Caco-2 (cell line): ENCODE results near the gene SLC7A5. TPM values are rescaled to one million over a fixed set of nuclear protein-coding genes. Genes with fewer than 3 reads are reported as not detected.
A peak's percentile ranks its signal among the peaks of the same experiment; 100 is the strongest.

Experiments used
- BruUV-seq: library from RNA; stranded (reverse); fragments of 400-500 nt; replicated peaks from 2 replicates; lab custom pipeline; 2021; lab: Mats Ljungman, UMichigan
- CTCF ChIA-PET: fragments of 300-600 bp; sonication (Branson Sonifier 250); formaldehyde crosslinking; loops from one replicate; lab custom pipeline; 2022; ENCODE audit warnings: antibody characterized with exemption; lab: Charles Lee
- POLR2A ChIA-PET: fragments of 300-600 bp; sonication (Branson Sonifier 250); formaldehyde crosslinking; loops from one replicate; lab custom pipeline; 2022; ENCODE audit warnings: antibody characterized with exemption; lab: Charles Lee
- DNase-seq, 2 experiments: peaks; one replicate each; pipeline versions ENCODE4 v3.0.0 to v3.0.0-alpha.2; 2020 to 2022
- H3K27me3 ChIP-seq: replicated peaks from 2 replicates; pipeline ENCODE4 v1.6.0; 2011; ENCODE audit warnings: low read length; ENCODE audit not compliant: control insufficient read depth, insufficient read depth
- H3K36me3 ChIP-seq: 2 replicates; pipeline ENCODE4 v1.5.1; 2011; ENCODE audit warnings: low read length; ENCODE audit not compliant: control insufficient read depth, insufficient read depth
- H3K4me1 ChIP-seq: fragments of 250-450 bp; sonication (Bioruptor Pico); 2 replicates; pipeline ENCODE4 v1.5.1; 2020; ENCODE audit warnings: mild to moderate bottlenecking
- H3K4me3 ChIP-seq: 2 replicates; pipeline ENCODE4 v1.5.1; 2011; ENCODE audit warnings: low read depth, mild to moderate bottlenecking, control low read depth, low read length
- H3K9me3 ChIP-seq: fragments of 250-450 bp; sonication (Bioruptor Pico); 2 replicates; pipeline ENCODE4 v1.5.1; 2020; ENCODE audit warnings: mild to moderate bottlenecking, moderate library complexity
- H3K27ac Mint-ChIP-seq: one replicate; pipeline ENCODE4 v1.8.0; 2022; ENCODE audit warnings: mixed read lengths; ENCODE audit not compliant: unreplicated experiment
- H3K27me3 Mint-ChIP-seq: one replicate; pipeline ENCODE4 v1.8.0; 2022; ENCODE audit warnings: mixed read lengths; ENCODE audit not compliant: insufficient read depth, unreplicated experiment
- H3K36me3 Mint-ChIP-seq: one replicate; pipeline ENCODE4 v1.8.0; 2022; ENCODE audit warnings: mild to moderate bottlenecking, mixed read lengths; ENCODE audit not compliant: insufficient read depth, unreplicated experiment
- H3K4me1 Mint-ChIP-seq: one replicate; pipeline ENCODE4 v1.8.0; 2022; ENCODE audit warnings: low read depth, mixed read lengths; ENCODE audit not compliant: unreplicated experiment
- H3K4me3 Mint-ChIP-seq: one replicate; pipeline ENCODE4 v1.8.0; 2022; ENCODE audit warnings: mild to moderate bottlenecking, moderate library complexity, mixed read lengths; ENCODE audit not compliant: unreplicated experiment
- H3K9me3 Mint-ChIP-seq: one replicate; pipeline ENCODE4 v1.8.0; 2022; ENCODE audit warnings: mixed read lengths; ENCODE audit not compliant: unreplicated experiment
- intact Hi-C: fragments of 100-400 bp; cut with micrococcal nuclease; formaldehyde crosslinking; loops from one replicate; pipeline ENCODE4 v1.10.0; 2022; ENCODE audit not compliant: unreplicated experiment
- total RNA-seq: library from RNA; stranded (reverse); gene quantifications from 2 replicates; pipeline ENCODE4 v1.2.3, GENCODE V29; 2022
- TF ChIP-seq, protein P1 (sequence below), 2 experiments: fragments of 200-600 bp in 1 of 2; IDR thresholded peaks; 1 replicate in 1 of 2; 2 replicates in 1 of 2; pipeline versions ENCODE4 v1.5.1 to v1.8.0; 2011 to 2022; ENCODE audit warnings: antibody characterized with exemption in 1 of 2, control low read depth in 1 of 2, inconsistent platforms in 1 of 2, low read depth in 1 of 2, low read length in 1 of 2, mild to moderate bottlenecking in 1 of 2, moderate library complexity in 1 of 2; ENCODE audit not compliant: insufficient read depth in 1 of 2, severe bottlenecking in 1 of 2, unreplicated experiment in 1 of 2

The SLC7A5 gene
- total RNA-seq, 1 experiment from 2014 or later = 534 TPM

DNA sequence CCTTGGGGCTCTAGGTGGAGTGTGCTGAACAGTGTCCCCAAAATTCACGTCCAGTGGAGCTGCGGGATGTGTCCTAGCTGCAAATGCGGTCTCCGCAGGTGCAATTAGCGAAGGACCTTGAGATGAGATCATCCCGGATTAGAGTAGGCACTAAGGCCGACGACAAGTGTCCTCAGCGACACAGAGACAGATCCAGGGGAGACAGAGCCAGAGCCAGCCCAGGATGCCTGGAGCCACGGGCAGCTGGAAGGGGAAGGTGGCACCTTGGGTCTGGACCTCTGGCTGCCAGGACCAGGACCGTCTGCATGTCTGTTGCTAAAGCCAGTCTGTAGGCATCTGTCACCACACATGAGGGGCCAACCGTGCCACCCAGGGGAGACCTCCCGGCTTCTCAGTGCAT lies 24.5 kb downstream of the SLC7A5 start:
- H3K9me3 ChIP-seq = no peaks in the 10 kb centered on the region
- H3K4me1 Mint-ChIP-seq = peaks cover 7% of the 10 kb centered on the region
- POLR2A ChIA-PET = no interaction called here
- TF ChIP-seq, protein P1, sequence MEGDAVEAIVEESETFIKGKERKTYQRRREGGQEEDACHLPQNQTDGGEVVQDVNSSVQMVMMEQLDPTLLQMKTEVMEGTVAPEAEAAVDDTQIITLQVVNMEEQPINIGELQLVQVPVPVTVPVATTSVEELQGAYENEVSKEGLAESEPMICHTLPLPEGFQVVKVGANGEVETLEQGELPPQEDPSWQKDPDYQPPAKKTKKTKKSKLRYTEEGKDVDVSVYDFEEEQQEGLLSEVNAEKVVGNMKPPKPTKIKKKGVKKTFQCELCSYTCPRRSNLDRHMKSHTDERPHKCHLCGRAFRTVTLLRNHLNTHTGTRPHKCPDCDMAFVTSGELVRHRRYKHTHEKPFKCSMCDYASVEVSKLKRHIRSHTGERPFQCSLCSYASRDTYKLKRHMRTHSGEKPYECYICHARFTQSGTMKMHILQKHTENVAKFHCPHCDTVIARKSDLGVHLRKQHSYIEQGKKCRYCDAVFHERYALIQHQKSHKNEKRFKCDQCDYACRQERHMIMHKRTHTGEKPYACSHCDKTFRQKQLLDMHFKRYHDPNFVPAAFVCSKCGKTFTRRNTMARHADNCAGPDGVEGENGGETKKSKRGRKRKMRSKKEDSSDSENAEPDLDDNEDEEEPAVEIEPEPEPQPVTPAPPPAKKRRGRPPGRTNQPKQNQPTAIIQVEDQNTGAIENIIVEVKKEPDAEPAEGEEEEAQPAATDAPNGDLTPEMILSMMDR (IDR thresholded peaks at IDR 0.05; ENCODE audit: insufficient read depth in 1 of 2, low read depth in 1 of 2, low read length in 1 of 2, severe bottlenecking in 1 of 2, unreplicated experiment in 1 of 2) = no peak
- CTCF ChIA-PET = no interaction called here
- no peak overlapping the region for H3K4me3 ChIP-seq
- H3K4me1 ChIP-seq = peaks cover 5% of the 10 kb centered on the region
- H3K27me3 Mint-ChIP-seq = no peaks in the 10 kb centered on the region
- no peaks in the 10 kb centered on the region for H3K27me3 ChIP-seq
- intact Hi-C loops = no loop called here
- H3K9me3 Mint-ChIP-seq = no peaks in the 10 kb centered on the region
- no peak overlapping the region for H3K4me3 Mint-ChIP-seq
- no TSS peak for BruUV-seq
- peaks cover 5% of the 10 kb centered on the region for H3K36me3 ChIP-seq
- H3K27ac Mint-ChIP-seq = peak overlapping the region; percentile 32
- peaks cover 100% of the 10 kb centered on the region for H3K36me3 Mint-ChIP-seq
- no peak for DNase-seq

DNA sequence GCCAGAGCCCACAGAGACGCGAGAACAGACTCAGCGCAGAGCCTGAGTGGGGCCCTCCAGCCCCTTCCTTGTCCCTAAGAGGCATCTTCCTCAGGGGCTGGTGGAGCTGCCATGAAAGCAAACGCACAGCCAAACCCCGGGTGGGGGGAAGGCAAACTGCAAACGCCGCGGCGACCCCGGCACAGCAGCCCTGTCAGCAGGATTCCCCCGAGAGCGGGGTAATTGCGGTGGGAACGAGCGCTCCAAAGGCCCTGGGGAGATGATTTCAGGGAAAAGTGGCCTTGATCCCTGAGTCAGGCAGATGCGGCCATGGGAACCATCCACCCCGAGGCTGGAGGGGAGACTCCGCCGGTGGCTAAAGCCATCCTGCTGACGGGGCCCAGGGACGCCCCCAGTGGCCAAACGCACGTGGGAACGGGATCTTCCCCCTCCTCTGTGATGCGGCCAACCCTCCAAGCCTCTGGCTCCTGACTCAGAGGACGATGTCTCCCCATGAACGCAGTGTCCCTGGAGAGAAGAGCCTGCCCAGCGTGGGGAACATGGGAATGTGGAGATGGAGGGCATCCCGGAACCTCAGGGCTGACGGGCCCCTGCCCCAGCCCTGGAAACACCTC lies 25.1 kb downstream of the SLC7A5 start:
- POLR2A ChIA-PET = no interaction called here
- BruUV-seq = no TSS peak
- no peaks in the 10 kb centered on the region for H3K27me3 ChIP-seq
- intact Hi-C loops = no loop called here
- no peak overlapping the region for H3K4me3 ChIP-seq
- CTCF ChIA-PET = no interaction called here
- Mint-ChIP-seq H3K4me1 (peaks cover 7% of the 10 kb centered on the region), H3K36me3 (peaks cover 100% of the 10 kb centered on the region), H3K9me3 (no peaks in the 10 kb centered on the region), H3K27ac (peak overlapping the region; percentile 55), H3K4me3 (no peak overlapping the region), H3K27me3 (no peaks in the 10 kb centered on the region)
- peaks cover 6% of the 10 kb centered on the region for H3K36me3 ChIP-seq
- TF ChIP-seq, protein P1 (IDR thresholded peaks at IDR 0.05; ENCODE audit: insufficient read depth in 1 of 2, low read depth in 1 of 2, low read length in 1 of 2, severe bottlenecking in 1 of 2, unreplicated experiment in 1 of 2) = peak in 1 of 2 experiments; percentile 11
- H3K4me1 ChIP-seq = peaks cover 5% of the 10 kb centered on the region; the same call in 1 of the 2 replicates
- DNase-seq = no peak
- no peaks in the 10 kb centered on the region for H3K9me3 ChIP-seq

DNA sequence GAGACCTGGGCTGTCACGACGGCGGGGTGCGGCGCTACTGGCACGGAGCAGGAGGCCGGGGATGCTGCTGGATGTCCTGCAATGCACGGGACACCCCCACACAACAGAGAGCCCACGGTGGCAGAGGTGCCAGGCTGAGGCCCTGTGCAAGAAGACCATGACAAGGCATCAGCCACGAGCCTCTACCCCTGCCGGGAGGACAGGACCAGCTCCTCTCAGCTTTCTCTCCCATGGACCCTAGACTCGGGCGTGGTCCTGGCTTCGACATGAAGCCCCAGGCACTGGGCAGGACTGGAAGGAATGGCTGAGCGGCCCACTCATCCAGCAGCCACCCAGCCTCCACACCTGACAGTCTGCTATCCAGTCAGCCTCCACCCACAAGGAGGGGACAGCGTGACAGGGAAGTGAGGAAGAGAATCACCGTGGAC lies 25.6 kb downstream of the SLC7A5 start:
- peaks cover 11% of the 10 kb centered on the region; the same call in 1 of the 2 replicates for H3K4me1 ChIP-seq
- ChIA-PET POLR2A (no interaction called here), CTCF (no interaction called here)
- no peaks in the 10 kb centered on the region for H3K27me3 ChIP-seq
- H3K4me3 ChIP-seq = no peak overlapping the region
- H3K9me3 ChIP-seq = no peaks in the 10 kb centered on the region
- H3K36me3 ChIP-seq = peaks cover 6% of the 10 kb centered on the region
- no peak for DNase-seq
- Mint-ChIP-seq H3K27ac (peak overlapping the region; percentile 55), H3K27me3 (no peaks in the 10 kb centered on the region), H3K36me3 (peaks cover 100% of the 10 kb centered on the region), H3K4me3 (no peak overlapping the region), H3K4me1 (peaks cover 7% of the 10 kb centered on the region), H3K9me3 (no peaks in the 10 kb centered on the region)
- intact Hi-C loops = no loop called here
- TF ChIP-seq, protein P1 (IDR thresholded peaks at IDR 0.05; ENCODE audit: insufficient read depth in 1 of 2, low read depth in 1 of 2, low read length in 1 of 2, severe bottlenecking in 1 of 2, unreplicated experiment in 1 of 2) = no peak
- no TSS peak for BruUV-seq
